NT2/D1 (cell line): ENCODE data around the gene LONP2.

Source experiments
- SUZ12 ChIP-seq: IDR thresholded peaks from 2 replicates; pipeline ENCODE4 v1.6.1; 2011; ENCODE audit not compliant: insufficient read length, insufficient read depth; ENCODE audit errors: extremely low read depth
- YY1 ChIP-seq: IDR thresholded peaks from 2 replicates; pipeline ENCODE4 v1.6.1; 2011; ENCODE audit not compliant: insufficient read length, insufficient read depth
- ZNF274 ChIP-seq: IDR thresholded peaks from 2 replicates; pipeline ENCODE4 v1.6.1; 2011; ENCODE audit warnings: mild to moderate bottlenecking, low read depth, low read length

- TF ChIP-seq SUZ12, result no peak
- TF ChIP-seq ZNF274, result no peak
- TF ChIP-seq YY1, result no peak
Observed at GRCh38 chr16:48392407-48392806, 148.3 kb downstream of the LONP2 start.
